Effector CD8-positive, alpha-beta T cell (primary cell): Measurements from ENCODE around the gene PNRC2.
"Not testable (repeated sequence)": the region's sequence is repeated elsewhere in the genome, so short reads cannot be mapped to it uniquely, and the experiment has no call there.

Experiments used
- DNase-seq: peaks from one replicate; lab custom pipeline; 2025; lab: John Stamatoyannopoulos, UW

PNRC2 gene

DNA sequence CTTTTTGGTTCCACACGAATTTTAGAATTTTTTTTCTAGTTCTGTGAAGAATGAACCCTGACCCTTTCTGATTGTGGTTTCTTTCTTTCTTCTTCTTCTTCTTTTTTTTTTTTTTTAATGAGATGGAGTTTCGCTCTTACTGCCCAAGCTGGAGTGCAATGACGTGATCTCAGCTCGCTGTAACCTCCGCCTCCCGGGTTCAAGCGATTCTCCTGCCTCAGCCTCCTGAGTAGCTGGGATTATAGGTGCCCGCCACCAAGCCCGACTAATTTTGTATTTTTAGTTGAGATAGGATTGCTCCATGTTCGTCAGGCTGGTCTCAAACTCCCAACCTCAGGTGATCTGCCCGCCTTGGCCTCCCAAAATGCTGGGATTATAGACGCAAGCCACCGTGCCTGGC lies 32.4 kb downstream of the PNRC2 start:
- DNase-seq = not testable (repeated sequence)

DNA sequence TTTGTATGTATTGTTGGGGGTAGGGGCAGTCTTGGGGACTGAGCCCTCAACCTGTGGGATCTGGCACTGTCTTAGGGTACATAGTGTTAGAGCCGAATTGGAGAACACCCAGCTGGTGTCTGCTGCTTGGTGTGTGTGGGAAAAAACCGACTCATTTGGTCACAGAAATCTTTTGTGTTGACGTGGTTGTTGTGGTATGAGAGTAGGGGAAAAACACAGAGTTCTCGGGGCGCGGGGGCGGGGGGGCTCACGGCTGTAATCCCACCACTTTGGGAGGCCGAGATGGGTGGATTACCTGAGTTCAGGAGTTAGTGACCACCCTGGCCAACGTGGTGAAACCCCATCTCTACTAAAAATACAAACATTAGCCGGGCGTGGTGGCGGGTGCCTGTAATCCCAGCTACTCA lies 35.8 kb downstream of the PNRC2 start:
- no peak for DNase-seq

DNA sequence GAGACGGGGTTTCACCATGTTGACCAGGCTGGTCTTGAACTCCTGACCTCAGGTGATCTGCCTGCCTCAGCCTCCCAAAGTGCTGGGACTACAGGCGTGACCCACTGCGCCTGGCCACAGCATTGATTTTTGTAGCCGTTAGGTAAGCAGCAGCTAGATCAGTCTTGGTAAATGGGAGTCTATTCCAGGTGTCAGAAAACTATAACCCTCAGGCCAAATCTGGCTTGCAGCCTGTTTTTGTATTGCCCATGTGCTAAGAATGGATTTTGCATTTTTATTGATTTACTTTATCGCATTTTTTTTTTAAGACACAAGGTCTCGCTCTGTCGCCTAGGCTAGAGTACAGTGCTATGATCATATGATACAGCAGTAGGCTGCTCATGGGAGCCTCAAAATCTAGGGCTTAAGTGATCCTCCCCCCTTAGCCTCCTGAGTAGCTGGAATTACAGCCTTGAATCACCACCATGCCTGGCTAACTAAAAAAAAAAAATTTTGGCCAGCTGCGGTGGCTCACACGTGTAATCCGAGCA lies 37.1 kb downstream of the PNRC2 start:
- no peak for DNase-seq

DNA sequence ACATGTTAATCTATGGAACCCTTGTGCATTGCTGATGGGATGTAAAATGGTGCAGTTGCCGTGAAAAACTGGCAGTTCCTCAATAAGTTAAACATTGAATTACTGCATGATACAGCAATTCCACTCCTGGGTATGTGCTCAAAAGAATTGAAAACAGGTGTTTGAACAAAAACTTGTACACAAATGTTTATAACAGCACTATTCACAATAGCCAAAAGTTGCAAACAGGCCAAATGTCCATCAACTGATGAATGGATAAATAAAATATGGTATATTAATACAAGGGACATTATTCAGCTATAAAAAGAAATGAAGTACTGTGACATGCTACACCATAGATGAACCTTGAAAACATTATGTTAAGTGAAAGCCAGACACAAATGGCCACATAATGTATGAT lies 38.2 kb downstream of the PNRC2 start:
- DNase-seq = no peak

DNA sequence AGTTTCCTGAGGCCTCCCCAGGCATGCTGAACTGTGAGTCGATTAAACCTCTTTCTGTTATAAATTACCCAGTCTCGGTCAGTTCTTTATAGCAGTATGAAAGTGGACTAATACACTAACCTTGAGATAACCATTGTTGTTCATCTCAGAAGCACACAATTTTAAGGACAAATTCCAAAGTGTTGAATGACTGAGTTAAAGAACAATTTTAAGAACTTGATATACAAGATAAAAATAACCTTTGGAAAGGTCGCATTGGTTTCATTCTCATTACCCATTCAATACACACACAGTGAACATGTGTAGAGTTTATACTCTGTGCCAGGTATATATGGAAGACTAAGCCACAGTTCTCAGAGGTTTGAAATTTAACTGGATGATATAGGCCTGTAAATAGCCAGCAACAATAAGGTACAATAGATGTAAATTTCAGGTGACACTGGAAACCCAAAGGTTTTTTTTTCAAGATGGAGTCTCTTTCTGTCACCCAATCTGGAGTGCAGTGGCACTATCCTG lies 39.6 kb downstream of the PNRC2 start:
- no peak for DNase-seq

DNA sequence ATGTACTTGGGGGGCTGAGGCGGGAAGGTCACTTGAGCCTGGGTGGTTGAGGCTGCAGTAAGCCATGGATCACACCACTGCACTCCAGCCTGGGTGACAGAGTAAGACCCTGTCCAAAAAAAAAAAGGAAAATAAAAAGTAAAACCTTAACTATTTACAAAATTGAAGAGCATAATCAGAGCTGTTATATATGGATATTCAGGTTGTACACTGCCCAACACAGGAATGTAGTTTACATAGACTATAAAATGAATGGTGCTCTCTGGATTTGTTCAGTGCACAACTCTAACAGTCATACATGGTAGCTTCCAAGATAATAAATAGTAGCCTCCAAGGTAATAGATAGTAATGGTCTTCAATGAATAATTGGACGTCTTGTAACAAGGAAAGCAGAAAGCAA lies 43.1 kb downstream of the PNRC2 start:
- DNase-seq = no peak

DNA sequence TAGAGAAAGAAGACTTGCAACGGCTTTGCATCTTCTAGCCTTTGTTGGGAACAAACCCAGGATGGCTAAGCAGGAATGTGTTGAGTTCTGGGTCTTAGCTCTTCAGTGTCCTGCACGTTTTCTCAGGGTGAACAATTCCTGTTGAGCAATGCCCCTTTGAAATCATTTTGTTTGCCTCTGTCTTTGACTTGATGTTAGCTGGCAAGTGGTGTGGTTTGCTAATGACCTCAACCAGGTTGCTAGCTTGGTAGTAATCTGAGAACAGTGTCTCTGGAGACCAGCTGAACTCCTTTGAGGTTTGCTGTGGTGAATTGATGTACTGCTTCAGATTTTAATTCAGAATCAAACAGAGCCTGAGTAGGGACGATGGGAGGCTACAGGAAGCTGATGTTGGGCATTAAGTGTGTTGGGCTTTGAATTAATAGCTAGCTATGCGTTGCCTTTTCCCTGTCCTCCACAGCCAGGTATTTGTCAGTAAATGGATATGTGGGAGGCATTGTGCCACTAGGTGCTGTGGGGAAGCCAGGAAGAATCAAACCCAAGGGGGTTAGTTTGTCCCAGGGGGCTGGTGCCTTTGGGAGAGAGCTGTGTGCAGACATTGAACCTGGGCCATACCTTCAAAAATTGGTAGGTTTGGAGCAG lies 43.8 kb downstream of the PNRC2 start:
- DNase-seq = no peak

DNA sequence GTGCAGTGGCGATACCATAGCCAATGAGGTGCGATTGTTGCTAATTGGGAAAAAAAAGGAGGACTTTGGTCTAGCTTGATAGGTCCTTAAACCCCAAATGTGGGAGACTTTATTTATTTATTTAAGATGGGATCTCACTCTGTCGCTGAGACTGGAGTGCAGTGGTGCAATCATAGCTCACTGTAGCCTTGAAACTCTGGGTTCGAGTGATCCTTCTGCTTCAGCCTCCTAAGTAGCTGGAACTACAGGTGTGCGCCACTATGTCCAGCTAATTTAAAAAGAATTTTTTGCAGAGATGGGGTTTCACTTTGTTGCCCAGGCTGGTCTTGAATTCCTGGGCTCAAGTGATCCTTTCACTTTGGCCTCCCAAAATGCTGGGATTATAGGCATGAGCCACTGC lies 44.5 kb downstream of the PNRC2 start:
- DNase-seq = no peak

DNA sequence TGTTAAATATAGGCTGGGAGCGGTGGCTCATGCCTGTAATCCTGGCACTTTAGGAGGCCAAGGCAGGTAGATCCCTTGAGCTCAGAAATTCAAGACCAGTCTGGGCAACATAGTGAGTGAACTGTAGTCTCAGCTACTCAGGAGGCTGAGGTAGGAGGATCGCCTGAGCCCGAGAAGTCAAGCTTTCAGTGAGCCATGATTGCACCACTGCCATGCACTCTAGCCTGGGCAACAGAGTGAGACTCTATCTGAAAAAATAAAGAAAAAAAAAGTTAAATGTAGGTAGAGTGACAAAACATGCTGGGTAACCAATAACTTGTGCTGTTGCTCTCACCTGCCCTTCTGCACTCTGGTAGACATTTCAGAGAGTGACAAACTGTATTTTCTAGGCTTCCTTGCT lies 45.5 kb downstream of the PNRC2 start:
- no peak for DNase-seq

DNA sequence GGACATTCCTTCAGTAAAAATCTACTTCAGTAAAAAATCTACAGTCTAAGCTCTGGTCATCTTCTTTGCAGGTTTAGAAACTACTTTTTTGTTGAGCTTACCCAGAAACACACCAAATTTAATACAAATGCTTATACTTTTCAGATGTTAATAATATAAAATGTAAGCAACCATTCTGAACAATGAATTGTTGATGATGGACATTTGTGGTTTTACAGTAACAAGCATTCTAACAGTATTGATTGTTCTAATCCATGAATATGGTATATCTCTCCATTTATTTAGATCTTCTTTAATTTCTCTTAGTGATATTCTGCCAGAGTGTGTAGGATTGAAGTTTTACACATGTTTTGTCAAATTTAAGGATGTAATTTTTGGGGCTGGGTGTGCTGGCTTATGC lies 47.5 kb downstream of the PNRC2 start:
- no peak for DNase-seq

DNA sequence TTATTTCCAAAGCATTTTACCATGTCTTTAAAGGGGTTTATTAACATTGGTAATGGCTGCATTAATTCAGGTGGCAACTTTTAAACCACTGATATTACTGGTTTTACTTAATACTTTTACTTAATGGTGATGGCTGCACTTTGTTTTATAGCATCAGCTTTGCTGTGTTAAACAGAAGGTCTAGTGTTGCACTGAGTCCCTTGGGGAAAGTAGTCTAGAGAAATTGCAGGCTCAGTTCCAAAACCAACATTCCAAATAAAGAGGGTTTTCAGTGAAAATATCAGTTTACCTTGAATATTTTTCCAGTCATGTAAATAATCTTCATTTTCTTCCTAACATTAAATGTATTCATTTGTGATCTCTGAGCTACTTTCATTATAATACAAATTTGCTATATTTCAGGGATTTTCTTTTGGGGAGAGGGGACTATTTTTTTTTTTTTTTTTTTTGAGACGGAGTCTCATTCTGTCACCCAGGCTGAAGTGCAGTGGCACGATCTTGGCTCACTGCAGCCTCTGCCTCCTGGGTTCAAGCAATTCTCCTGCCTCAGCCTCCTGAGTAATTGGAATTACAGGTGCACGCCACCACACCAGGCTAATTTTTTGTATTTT lies 49.1 kb downstream of the PNRC2 start:
- not testable (repeated sequence) for DNase-seq

DNA sequence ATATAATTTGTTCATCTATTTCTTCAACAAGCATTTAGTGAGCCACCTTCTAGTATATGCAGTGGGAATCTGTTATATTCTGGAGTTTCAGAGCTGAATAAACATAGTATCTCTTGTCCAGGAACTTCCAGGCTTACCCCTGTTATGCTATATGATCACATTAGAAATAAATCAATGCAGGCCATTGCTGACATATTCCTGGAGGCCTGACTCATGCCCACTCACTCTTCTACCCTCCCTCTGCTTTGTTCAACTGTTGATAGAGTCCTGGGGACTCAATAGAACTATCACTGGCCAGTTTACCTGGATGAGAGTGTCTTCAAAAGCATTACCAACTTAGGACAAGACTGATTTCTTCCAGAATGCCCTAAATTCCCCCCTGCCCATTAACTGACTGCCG lies 49.8 kb downstream of the PNRC2 start:
- no peak for DNase-seq

DNA sequence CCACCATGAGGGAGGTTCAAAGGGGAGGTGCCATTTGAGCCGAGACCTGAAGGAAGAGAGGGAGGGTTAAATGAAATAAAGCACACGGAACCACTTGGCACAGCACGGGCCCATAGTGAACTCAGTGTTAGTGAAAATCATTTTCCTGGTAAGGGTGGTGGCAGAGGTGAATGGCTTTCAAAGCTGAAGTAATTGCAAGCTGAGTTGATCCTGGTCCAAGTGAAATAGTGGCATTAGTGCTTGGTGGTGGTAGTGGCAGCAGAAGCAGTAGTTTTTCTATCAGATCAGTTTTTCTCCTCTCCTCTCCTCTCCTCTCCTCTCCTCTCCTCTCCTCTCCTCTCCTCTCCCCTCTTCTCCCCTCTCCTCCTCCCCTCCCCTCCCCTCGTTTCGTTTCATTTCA lies 51.0 kb downstream of the PNRC2 start:
- no peak for DNase-seq

DNA sequence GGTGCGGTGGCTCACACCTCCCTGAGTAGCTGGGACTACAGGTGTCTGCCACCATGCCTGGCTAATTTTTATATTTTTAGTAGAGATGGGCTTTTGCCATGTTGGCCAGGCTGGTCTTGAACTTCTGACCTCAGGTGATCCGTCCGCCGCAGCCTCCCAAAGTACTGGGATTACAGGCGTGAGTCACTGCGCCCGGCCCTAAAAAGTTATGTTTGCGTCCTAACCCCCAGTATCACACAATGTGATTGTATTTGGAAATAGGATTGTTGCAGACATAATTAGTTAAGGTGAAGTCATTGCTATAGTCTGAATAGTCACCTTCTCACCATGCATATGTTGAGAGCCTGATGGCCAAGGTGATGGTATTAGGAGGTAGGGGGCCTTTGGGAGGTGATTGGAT lies 53.2 kb downstream of the PNRC2 start:
- DNase-seq = not testable (repeated sequence)
